Measurements from ENCODE around the gene NPAT. TPM values are rescaled to one million over a fixed set of nuclear protein-coding genes. Genes with fewer than 3 reads are reported as not detected.

NPAT gene
- total and polyA plus RNA-seq, 7 experiments from 2014 or later = 38.4 to 89.2 (median 45.9) TPM

DNA sequence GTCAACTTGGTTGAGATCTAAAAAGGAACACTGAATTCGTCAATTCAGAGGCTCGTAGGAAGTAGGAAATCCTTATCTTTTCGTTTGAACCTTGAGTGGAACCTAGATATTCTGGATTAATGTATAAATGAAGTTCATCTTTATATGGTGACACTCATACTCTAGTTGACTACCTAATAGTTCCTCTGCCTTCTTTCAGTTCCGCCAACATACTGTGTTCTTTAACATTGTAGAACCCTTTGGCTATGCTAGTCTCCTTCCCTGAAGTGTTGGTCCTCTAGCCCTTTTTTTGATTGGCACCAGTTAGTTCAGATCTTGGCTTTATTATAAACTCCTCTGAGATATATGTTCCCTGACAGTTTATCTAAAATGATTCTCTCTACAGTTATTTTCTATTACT lies 1.9 kb upstream of the NPAT start:
- Histone ChIP-seq H3K9me3 (ENCODE audit: control insufficient read depth in 2 of 3, low read length in 3 of 3) (no peaks in the 10 kb centered on the region), H3K27me3 (ENCODE audit: control insufficient read depth in 2 of 2, insufficient read depth in 2 of 2, low read length in 2 of 2) (no peaks in the 10 kb centered on the region), H3K36me3 (ENCODE audit: control insufficient read depth in 2 of 3, insufficient read depth in 3 of 3, low read length in 3 of 3) (peaks cover 0 to 12% (median 6%) of the 10 kb centered on the region in 3 experiments), H3K4me3 (ENCODE audit: low read length) (peak overlapping the region; percentile 93), H3K4me1 (ENCODE audit: control insufficient read depth in 2 of 2, insufficient read depth in 2 of 2, low read length in 2 of 2) (peaks cover 17 to 36% of the 10 kb centered on the region in 2 donors), H3K27ac (ENCODE audit: low read depth, low read length) (peak overlapping the region; percentile 98)
- Mint-ChIP-seq H3K4me3 (no peak overlapping the region), H3K4me1 (peaks cover 27 to 48% (median 36%) of the 10 kb centered on the region in 7 donors), H3K36me3 (peaks cover 4 to 40% (median 25%) of the 10 kb centered on the region in 5 donors), H3K27me3 (no peaks in the 10 kb centered on the region), H3K9me3 (no peaks in the 10 kb centered on the region), H3K27ac (no peak overlapping the region)
- DNase-seq (no peak), ATAC-seq (no peak)
- intact Hi-C loops (cut with micrococcal nuclease) = loop anchor here (1.0 to 10.0 kb wide), 7 partner anchors 12 to 660 kb away; partner anchors contain the start of genes ALKBH8 (in 2 of the 2) and SLC35F2 (in 1 of the 2)
- ChIA-PET POLR2A (interaction anchor here (0.9 to 9.0 kb wide), 12 partner anchors 13 to 117 kb away, joined by 3 to 779 read pairs (median 9); no protein-coding TSS in a partner anchor), CTCF (interaction anchor here (0.7 to 9.5 kb wide), 8 partner anchors 9 to 102 kb away, joined by 3 to 104 read pairs (median 4); no protein-coding TSS in a partner anchor)

DNA sequence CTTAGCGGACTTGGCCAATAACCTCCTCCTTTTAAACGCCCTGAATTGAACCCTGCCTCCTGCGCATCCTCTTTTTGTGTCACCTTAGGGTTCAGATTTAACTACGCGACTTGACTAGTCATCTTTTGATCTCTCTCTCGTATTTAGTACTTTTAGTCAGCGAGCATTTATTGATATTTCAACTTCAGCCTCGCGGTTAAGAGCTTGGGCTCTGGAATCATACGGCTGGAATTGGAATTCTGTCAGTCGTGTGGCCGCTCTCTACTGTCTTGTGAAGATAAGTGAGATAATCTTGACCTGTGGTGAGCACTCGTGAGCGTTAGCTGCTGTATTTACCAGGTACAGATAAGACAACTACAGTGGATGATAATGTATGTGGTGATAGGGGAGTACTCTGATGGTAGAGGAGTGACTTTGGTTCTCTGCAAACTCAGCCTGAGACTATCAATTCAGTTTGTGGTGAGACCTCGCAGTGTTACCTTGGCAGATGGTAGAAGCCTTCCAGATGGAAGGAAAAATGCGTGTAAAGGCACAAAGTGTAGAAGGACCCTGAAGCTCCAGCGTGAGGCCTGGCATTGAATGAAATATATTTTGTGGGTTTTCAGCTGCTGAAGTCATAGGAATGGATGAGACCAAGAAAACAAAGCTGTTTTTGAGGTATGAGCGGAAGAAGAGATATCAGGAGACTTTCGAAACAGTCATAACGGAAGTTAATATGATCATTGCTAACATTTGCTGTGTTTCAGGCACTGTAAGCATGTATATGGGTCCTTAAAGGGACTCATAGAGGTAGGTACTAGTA lies 1.1 kb upstream of the NPAT start:
- Mint-ChIP-seq H3K27ac (no peak overlapping the region), H3K27me3 (no peaks in the 10 kb centered on the region)

DNA sequence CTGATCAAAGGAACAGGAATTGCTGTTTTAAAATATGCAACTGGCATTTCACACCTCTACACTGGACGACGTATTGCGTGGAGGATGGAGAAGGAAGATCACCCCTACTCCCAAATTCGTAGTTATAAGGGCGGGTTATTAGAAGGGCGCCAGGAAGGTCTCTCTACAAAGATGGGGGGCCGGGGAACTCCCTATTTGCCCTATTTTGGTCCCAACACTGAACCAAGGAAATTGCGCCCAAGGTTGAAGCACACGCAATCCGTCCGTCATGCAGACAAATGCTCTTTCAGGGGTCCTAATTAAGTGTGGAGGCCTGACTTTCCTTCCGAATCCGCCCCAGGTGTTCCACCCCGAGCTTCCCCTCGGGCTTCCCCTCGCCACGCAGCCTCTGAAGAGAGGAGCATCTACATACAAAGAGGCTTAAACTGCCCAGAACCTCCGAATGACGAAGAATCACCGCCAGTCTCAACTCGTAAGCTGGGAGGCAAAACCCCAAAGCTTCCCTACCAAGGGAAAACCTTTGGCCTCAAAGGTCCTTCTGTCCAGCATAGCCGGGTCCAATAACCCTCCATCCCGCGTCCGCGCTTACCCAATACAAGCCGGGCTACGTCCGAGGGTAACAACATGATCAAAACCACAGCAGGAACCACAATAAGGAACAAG lies 396 bp downstream of the NPAT start:
- H3K27ac Mint-ChIP-seq = no peak overlapping the region
- ChIA-PET POLR2A (interaction anchor here (0.9 to 9.0 kb wide), 24 partner anchors 8 to 245 kb away, joined by 3 to 779 read pairs (median 5); partner anchors contain the start of gene C11orf65), CTCF (interaction anchor here (0.7 to 9.5 kb wide), 5 partner anchors 16 to 367 kb away, joined by 3 to 104 read pairs (median 4); no protein-coding TSS in a partner anchor)
- DNase-seq = peak in 2 of 9 donors; percentile 8 to 73
- no peaks in the 10 kb centered on the region for H3K9me3 ChIP-seq (ENCODE audit: control insufficient read depth in 2 of 3, low read length in 3 of 3)
- H3K27me3 ChIP-seq (ENCODE audit: control insufficient read depth in 2 of 2, insufficient read depth in 2 of 2, low read length in 2 of 2) = no peaks in the 10 kb centered on the region
- H3K4me1 ChIP-seq (ENCODE audit: control insufficient read depth in 2 of 2, insufficient read depth in 2 of 2, low read length in 2 of 2) = peaks cover 25 to 29% of the 10 kb centered on the region in 2 donors
- no peak overlapping the region for H3K4me3 Mint-ChIP-seq
- no peaks in the 10 kb centered on the region for H3K9me3 Mint-ChIP-seq
- peak; percentile 1 for ATAC-seq
- H3K27me3 Mint-ChIP-seq = no peaks in the 10 kb centered on the region
- H3K4me3 ChIP-seq (ENCODE audit: low read length) = peak overlapping the region; percentile 93
- peaks cover 0 to 6% (median 0%) of the 10 kb centered on the region in 3 experiments for H3K36me3 ChIP-seq (ENCODE audit: control insufficient read depth in 2 of 3, insufficient read depth in 3 of 3, low read length in 3 of 3)
- intact Hi-C loops (cut with micrococcal nuclease) = loop anchor here (1.0 to 10.0 kb wide), 21 partner anchors 9 to 765 kb away; partner anchors contain the start of genes ALKBH8 (in 2 of the 2), C11orf65 (in 2 of the 2), CUL5 (in 2 of the 2) and EXPH5 (in 2 of the 2)
- H3K4me1 Mint-ChIP-seq = peaks cover 38 to 60% (median 40%) of the 10 kb centered on the region in 7 donors
- peaks cover 3 to 30% (median 20%) of the 10 kb centered on the region in 5 donors for H3K36me3 Mint-ChIP-seq
- H3K27ac ChIP-seq (ENCODE audit: low read depth, low read length) = peak overlapping the region; percentile 98

More for the DNA sequence above, 1.1 kb upstream of the NPAT start:
- Mint-ChIP-seq H3K9me3 (no peaks in the 10 kb centered on the region), H3K4me1 (peaks cover 31 to 53% (median 37%) of the 10 kb centered on the region in 7 donors), H3K36me3 (peaks cover 3 to 32% (median 22%) of the 10 kb centered on the region in 5 donors), H3K4me3 (no peak overlapping the region)
- Histone ChIP-seq H3K27me3 (ENCODE audit: control insufficient read depth in 2 of 2, insufficient read depth in 2 of 2, low read length in 2 of 2) (no peaks in the 10 kb centered on the region), H3K9me3 (ENCODE audit: control insufficient read depth in 2 of 3, low read length in 3 of 3) (no peaks in the 10 kb centered on the region), H3K4me3 (ENCODE audit: low read length) (peak overlapping the region; percentile 93), H3K4me1 (ENCODE audit: control insufficient read depth in 2 of 2, insufficient read depth in 2 of 2, low read length in 2 of 2) (peaks cover 25 to 29% of the 10 kb centered on the region in 2 donors), H3K27ac (ENCODE audit: low read depth, low read length) (peak overlapping the region; percentile 98), H3K36me3 (ENCODE audit: control insufficient read depth in 2 of 3, insufficient read depth in 3 of 3, low read length in 3 of 3) (peaks cover 0 to 6% (median 5%) of the 10 kb centered on the region in 3 experiments)
- intact Hi-C loops (cut with micrococcal nuclease) = loop anchor here (1.0 to 10.0 kb wide), 14 partner anchors 13 to 659 kb away; partner anchors contain the start of genes ALKBH8 (in 2 of the 2), CUL5 (in 2 of the 2), ACAT1 (in 1 of the 2) and DDX10 (in 1 of the 2)
- DNase-seq (peak in 8 of 9 donors; percentile 36 to 82 (median 74)), ATAC-seq (peak; percentile 2)
- CTCF ChIA-PET = interaction anchor here (0.7 to 9.5 kb wide), 9 partner anchors 10 to 102 kb away, joined by 3 to 104 read pairs (median 4); no protein-coding TSS in a partner anchor
- POLR2A ChIA-PET = interaction anchor here (0.9 to 9.0 kb wide), 20 partner anchors 10 to 244 kb away, joined by 3 to 779 read pairs (median 5); partner anchors contain the start of gene C11orf65

DNA sequence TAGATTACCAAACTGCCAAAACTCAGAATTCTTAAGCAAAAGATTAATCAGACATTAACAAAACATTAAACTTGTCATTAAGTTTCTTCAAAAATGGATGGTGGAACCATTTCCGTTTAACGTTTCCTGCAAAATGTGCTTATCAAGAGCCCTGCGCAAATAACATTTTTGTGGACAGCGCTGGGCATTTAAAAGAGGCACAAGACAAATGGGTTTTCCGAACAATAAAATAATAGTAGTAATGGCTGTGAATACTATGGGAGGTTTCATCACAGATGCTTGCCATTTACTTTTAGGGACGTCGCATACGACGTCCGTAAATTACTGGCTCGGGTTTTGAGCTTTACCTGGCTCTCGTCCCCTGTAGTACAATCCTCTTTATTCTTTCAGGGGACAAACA lies 1.1 kb downstream of the NPAT start:
- Histone ChIP-seq H3K4me1 (ENCODE audit: control insufficient read depth in 2 of 2, insufficient read depth in 2 of 2, low read length in 2 of 2) (peaks cover 29 to 35% of the 10 kb centered on the region in 2 donors), H3K27me3 (ENCODE audit: control insufficient read depth in 2 of 2, insufficient read depth in 2 of 2, low read length in 2 of 2) (no peaks in the 10 kb centered on the region), H3K4me3 (ENCODE audit: low read length) (peak overlapping the region; percentile 93), H3K36me3 (ENCODE audit: control insufficient read depth in 2 of 3, insufficient read depth in 3 of 3, low read length in 3 of 3) (peaks cover 0 to 6% (median 0%) of the 10 kb centered on the region in 3 experiments), H3K27ac (ENCODE audit: low read depth, low read length) (peak overlapping the region; percentile 98), H3K9me3 (ENCODE audit: control insufficient read depth in 2 of 3, low read length in 3 of 3) (no peaks in the 10 kb centered on the region)
- Mint-ChIP-seq H3K4me3 (no peak overlapping the region), H3K27me3 (no peaks in the 10 kb centered on the region), H3K36me3 (peaks cover 3 to 24% (median 15%) of the 10 kb centered on the region in 5 donors), H3K9me3 (no peaks in the 10 kb centered on the region), H3K4me1 (peaks cover 43 to 60% (median 46%) of the 10 kb centered on the region in 7 donors), H3K27ac (no peak overlapping the region)
- ChIA-PET CTCF (interaction anchor here (1.0 to 9.5 kb wide), 4 partner anchors 17 to 368 kb away, joined by 3 to 104 read pairs (median 4); no protein-coding TSS in a partner anchor), POLR2A (interaction anchor here (1.0 to 9.0 kb wide), 13 partner anchors 8 to 116 kb away, joined by 3 to 779 read pairs (median 9); no protein-coding TSS in a partner anchor)
- no peak for ATAC-seq
- peak in 3 of 9 donors; percentile 10 to 18 (median 14) for DNase-seq
- intact Hi-C loops (cut with micrococcal nuclease) = loop anchor here (1.0 to 10.0 kb wide), 9 partner anchors 8 to 657 kb away; partner anchors contain the start of genes ALKBH8 (in 2 of the 2) and SLC35F2 (in 1 of the 2)

DNA sequence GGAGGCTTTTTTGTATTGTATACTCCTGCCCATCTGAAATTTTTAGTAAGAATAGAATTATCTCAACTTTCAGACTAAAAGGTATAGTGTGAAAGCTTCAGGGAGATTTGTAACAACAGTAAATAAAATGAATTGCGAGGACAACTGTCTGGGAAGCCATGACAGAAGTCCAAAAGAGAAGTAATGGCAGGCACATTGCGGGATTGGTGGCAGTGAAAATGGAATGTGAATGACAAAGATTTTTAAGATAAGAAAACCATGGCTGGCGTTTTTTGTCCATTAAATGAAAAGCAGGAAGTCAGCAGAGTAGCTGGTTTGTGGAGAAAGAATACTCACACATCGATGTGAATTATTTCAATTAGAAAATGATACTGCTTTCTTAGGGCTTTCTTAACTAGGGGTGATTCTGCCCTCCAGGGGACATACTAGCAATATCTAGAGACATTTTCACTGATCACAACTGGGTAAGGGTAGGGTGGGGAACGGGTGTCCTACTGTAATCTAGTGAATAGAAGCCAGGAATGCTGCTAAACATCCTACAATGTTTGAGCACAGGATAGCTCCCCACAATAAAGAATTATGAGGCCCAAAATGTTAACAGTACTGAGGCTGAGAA lies 1.6 kb downstream of the NPAT start:
- ChIA-PET POLR2A (interaction anchor here (1.1 to 9.0 kb wide), 10 partner anchors 16 to 116 kb away, joined by 3 to 779 read pairs (median 10); no protein-coding TSS in a partner anchor), CTCF (interaction anchor here (1.0 to 9.5 kb wide), 2 partner anchors 18 to 37 kb away, joined by 3 to 104 read pairs; no protein-coding TSS in a partner anchor)
- Mint-ChIP-seq H3K27ac (no peak overlapping the region), H3K9me3 (no peaks in the 10 kb centered on the region), H3K36me3 (peaks cover 3 to 23% (median 13%) of the 10 kb centered on the region in 5 donors), H3K4me3 (no peak overlapping the region), H3K27me3 (no peaks in the 10 kb centered on the region), H3K4me1 (peaks cover 48 to 61% (median 52%) of the 10 kb centered on the region in 7 donors)
- Histone ChIP-seq H3K36me3 (ENCODE audit: control insufficient read depth in 2 of 3, insufficient read depth in 3 of 3, low read length in 3 of 3) (peaks cover 0 to 6% (median 0%) of the 10 kb centered on the region in 3 experiments), H3K27ac (ENCODE audit: low read depth, low read length) (peak overlapping the region; percentile 98), H3K4me1 (ENCODE audit: control insufficient read depth in 2 of 2, insufficient read depth in 2 of 2, low read length in 2 of 2) (peaks cover 26 to 41% of the 10 kb centered on the region in 2 donors), H3K27me3 (ENCODE audit: control insufficient read depth in 2 of 2, insufficient read depth in 2 of 2, low read length in 2 of 2) (no peaks in the 10 kb centered on the region), H3K9me3 (ENCODE audit: control insufficient read depth in 2 of 3, low read length in 3 of 3) (no peaks in the 10 kb centered on the region), H3K4me3 (ENCODE audit: low read length) (peak overlapping the region; percentile 93)
- no peak for ATAC-seq
- DNase-seq = no peak
- intact Hi-C loops (cut with micrococcal nuclease) = loop anchor here (1.0 to 10.0 kb wide), 9 partner anchors 8 to 656 kb away; partner anchors contain the start of genes ALKBH8 (in 2 of the 2) and SLC35F2 (in 1 of the 2)

Data from naive thymus-derived CD4-positive, alpha-beta T cell (primary cell).